ENCODE measurements around the gene URM1.

Gene URM1

GRCh38 chr9:128349125-128349524 is 22.0 kb upstream of the URM1 start:
- Histone ChIP-seq H3K27ac (ENCODE audit: insufficient read depth in 1 of 2, low read depth in 1 of 2, low read length in 2 of 2, poor library complexity in 1 of 2, severe bottlenecking in 2 of 2) (no peak overlapping the region), H3K27me3 (replicated peaks in 2 of 5; ENCODE audit: control insufficient read depth in 4 of 5, insufficient read depth in 5 of 5, low read length in 4 of 5) (no peaks in the 10 kb centered on the region), H3K4me3 (ENCODE audit: control insufficient read depth in 1 of 7, extremely low read depth in 1 of 7, insufficient read depth in 4 of 7, low read depth in 2 of 7, low read length in 6 of 7) (no peak overlapping the region), H3K9me3 (ENCODE audit: control extremely low read depth in 1 of 5, control insufficient read depth in 4 of 5, insufficient read depth in 2 of 5, low read depth in 1 of 5, low read length in 4 of 5) (no peaks in the 10 kb centered on the region), H3K4me1 (ENCODE audit: control extremely low read depth in 1 of 4, control insufficient read depth in 4 of 4, insufficient read depth in 4 of 4, low read length in 3 of 4) (no peaks in the 10 kb centered on the region), H3K36me3 (ENCODE audit: control insufficient read depth in 4 of 4, insufficient read depth in 4 of 4, low read length in 3 of 4) (peaks cover 5 to 62% (median 47%) of the 10 kb centered on the region in 4 experiments)
- WGBS (ENCODE audit: insufficient coverage) = 94% methylated on average over 2 of the region's 2 CpGs
- DNase-seq = no peak
- CTCF ChIA-PET = interaction anchor here (1.1 to 1.3 kb wide), 3 partner anchors 8 to 61 kb away, joined by 3 to 5 read pairs (median 3); no protein-coding TSS in a partner anchor
- POLR2A ChIA-PET = no interaction called here

DNA sequence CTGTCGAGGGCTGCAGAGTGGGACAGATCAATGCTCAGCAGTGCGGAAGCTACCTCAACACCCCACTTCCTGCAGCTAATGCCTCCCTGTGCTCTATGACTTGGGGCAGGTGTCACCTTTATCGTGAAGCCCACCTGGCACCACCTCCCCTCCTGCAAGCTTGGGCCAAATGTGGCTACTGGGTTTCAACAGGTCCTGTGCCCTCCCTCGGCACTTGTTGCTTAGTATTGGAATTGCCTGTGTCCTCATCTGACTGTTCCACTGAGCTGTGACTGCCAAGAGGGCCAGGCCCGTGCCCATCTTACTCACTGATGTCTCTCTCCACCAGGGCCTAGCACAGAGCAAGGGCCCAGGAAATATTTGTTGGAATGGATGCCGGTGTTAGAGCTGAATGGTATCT is 21.4 kb upstream of the URM1 start:
- H3K27ac ChIP-seq (ENCODE audit: insufficient read depth in 1 of 2, low read depth in 1 of 2, low read length in 2 of 2, poor library complexity in 1 of 2, severe bottlenecking in 2 of 2) = no peak overlapping the region
- peaks cover 5 to 60% (median 48%) of the 10 kb centered on the region in 4 experiments for H3K36me3 ChIP-seq (ENCODE audit: control insufficient read depth in 4 of 4, insufficient read depth in 4 of 4, low read length in 3 of 4)
- CTCF ChIA-PET = interaction anchor here (1.0 to 1.3 kb wide), 4 partner anchors 9 to 60 kb away, joined by 3 to 5 read pairs (median 4); no protein-coding TSS in a partner anchor
- DNase-seq = no peak
- WGBS (ENCODE audit: insufficient coverage) = 100% methylated on average over 3 of the region's 6 CpGs
- no peaks in the 10 kb centered on the region for H3K9me3 ChIP-seq (ENCODE audit: control extremely low read depth in 1 of 5, control insufficient read depth in 4 of 5, insufficient read depth in 2 of 5, low read depth in 1 of 5, low read length in 4 of 5)
- H3K4me3 ChIP-seq (ENCODE audit: control insufficient read depth in 1 of 7, extremely low read depth in 1 of 7, insufficient read depth in 4 of 7, low read depth in 2 of 7, low read length in 6 of 7) = no peak overlapping the region
- H3K27me3 ChIP-seq (replicated peaks in 2 of 5; ENCODE audit: control insufficient read depth in 4 of 5, insufficient read depth in 5 of 5, low read length in 4 of 5) = no peaks in the 10 kb centered on the region
- POLR2A ChIA-PET = no interaction called here
- H3K4me1 ChIP-seq (ENCODE audit: control extremely low read depth in 1 of 4, control insufficient read depth in 4 of 4, insufficient read depth in 4 of 4, low read length in 3 of 4) = no peaks in the 10 kb centered on the region

- ChIA-PET POLR2A (no interaction called here), CTCF (interaction anchor here (1.0 to 2.0 kb wide), 4 partner anchors 10 to 494 kb away, joined by 3 to 5 read pairs (median 4); no protein-coding TSS in a partner anchor)
Measured at GRCh38 chr9:128355451-128355850, 15.7 kb upstream of the URM1 start.

DNA sequence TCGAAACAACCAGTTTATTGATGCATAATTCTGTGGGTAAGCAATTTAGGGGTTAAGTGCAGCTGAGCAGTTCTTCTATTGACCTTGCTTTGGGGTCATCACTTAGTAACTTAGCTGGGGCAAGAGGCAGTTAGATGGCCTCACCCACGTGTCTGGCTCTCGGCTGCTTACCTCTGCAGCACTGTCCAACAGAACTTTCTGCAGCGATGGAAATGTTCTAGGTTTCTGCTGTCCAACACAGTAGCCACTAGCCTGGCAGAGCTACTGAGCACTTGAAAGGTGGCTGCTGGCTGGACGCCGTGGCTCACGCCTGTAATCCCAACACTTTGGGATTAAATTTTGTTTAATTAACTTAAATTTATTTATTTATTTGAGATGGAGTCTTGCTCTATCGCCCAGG is 13.1 kb upstream of the URM1 start:
- H3K9me3 ChIP-seq (ENCODE audit: control extremely low read depth in 1 of 5, control insufficient read depth in 4 of 5, insufficient read depth in 2 of 5, low read depth in 1 of 5, low read length in 4 of 5) = no peaks in the 10 kb centered on the region
- no peak overlapping the region for H3K27ac ChIP-seq (ENCODE audit: insufficient read depth in 1 of 2, low read depth in 1 of 2, low read length in 2 of 2, poor library complexity in 1 of 2, severe bottlenecking in 2 of 2)
- ChIA-PET POLR2A (no interaction called here), CTCF (interaction anchor here (0.8 to 1.0 kb wide), 2 partner anchors 9 to 71 kb away, joined by 3 read pairs; no protein-coding TSS in a partner anchor)
- no peaks in the 10 kb centered on the region for H3K27me3 ChIP-seq (replicated peaks in 2 of 5; ENCODE audit: control insufficient read depth in 4 of 5, insufficient read depth in 5 of 5, low read length in 4 of 5)
- DNase-seq = no peak
- 92% methylated on average over 3 of the region's 8 CpGs for WGBS (ENCODE audit: insufficient coverage)
- peaks cover 0 to 12% (median 9%) of the 10 kb centered on the region in 4 experiments for H3K4me1 ChIP-seq (ENCODE audit: control extremely low read depth in 1 of 4, control insufficient read depth in 4 of 4, insufficient read depth in 4 of 4, low read length in 3 of 4)
- H3K36me3 ChIP-seq (ENCODE audit: control insufficient read depth in 4 of 4, insufficient read depth in 4 of 4, low read length in 3 of 4) = peaks cover 0 to 44% (median 16%) of the 10 kb centered on the region in 4 experiments
- H3K4me3 ChIP-seq (ENCODE audit: control insufficient read depth in 1 of 7, extremely low read depth in 1 of 7, insufficient read depth in 4 of 7, low read depth in 2 of 7, low read length in 6 of 7) = no peak overlapping the region

More at GRCh38 chr9:128355451-128355850, 15.7 kb upstream of the URM1 start:
- no peak for DNase-seq
- Histone ChIP-seq H3K4me3 (ENCODE audit: control insufficient read depth in 1 of 7, extremely low read depth in 1 of 7, insufficient read depth in 4 of 7, low read depth in 2 of 7, low read length in 6 of 7) (no peak overlapping the region), H3K27me3 (replicated peaks in 2 of 5; ENCODE audit: control insufficient read depth in 4 of 5, insufficient read depth in 5 of 5, low read length in 4 of 5) (no peaks in the 10 kb centered on the region), H3K4me1 (ENCODE audit: control extremely low read depth in 1 of 4, control insufficient read depth in 4 of 4, insufficient read depth in 4 of 4, low read length in 3 of 4) (no peaks in the 10 kb centered on the region), H3K36me3 (ENCODE audit: control insufficient read depth in 4 of 4, insufficient read depth in 4 of 4, low read length in 3 of 4) (peaks cover 0 to 56% (median 22%) of the 10 kb centered on the region in 4 experiments), H3K27ac (ENCODE audit: insufficient read depth in 1 of 2, low read depth in 1 of 2, low read length in 2 of 2, poor library complexity in 1 of 2, severe bottlenecking in 2 of 2) (no peak overlapping the region), H3K9me3 (ENCODE audit: control extremely low read depth in 1 of 5, control insufficient read depth in 4 of 5, insufficient read depth in 2 of 5, low read depth in 1 of 5, low read length in 4 of 5) (no peaks in the 10 kb centered on the region)
- over 99% methylated on average over 15 of the region's 19 CpGs for WGBS (ENCODE audit: insufficient coverage)

DNA sequence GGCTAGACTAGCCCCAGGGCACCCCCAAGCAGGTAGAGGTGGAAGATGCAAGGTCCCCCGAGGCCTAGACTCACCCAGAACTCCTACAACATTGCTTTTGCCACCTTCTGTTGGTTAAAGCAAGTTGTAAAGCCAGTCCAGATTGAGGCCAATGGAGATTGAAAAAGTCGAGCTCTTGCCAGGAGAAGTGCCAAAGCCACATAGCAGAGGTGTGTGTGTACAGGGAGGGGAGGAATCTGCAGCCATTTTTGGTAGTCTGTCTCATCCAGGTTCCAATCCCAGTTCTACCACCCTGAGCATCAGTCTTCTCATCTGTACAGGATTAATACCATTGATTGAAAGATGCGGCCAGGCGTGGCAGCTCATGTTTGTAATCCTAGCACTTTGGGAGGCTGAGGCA is 12.3 kb upstream of the URM1 start:
- CTCF ChIA-PET = interaction anchor here (6.9 kb wide), 1 partner anchor 53 kb away, joined by 80 read pairs; no protein-coding TSS in a partner anchor
- Histone ChIP-seq H3K27me3 (replicated peaks in 2 of 5; ENCODE audit: control insufficient read depth in 4 of 5, insufficient read depth in 5 of 5, low read length in 4 of 5) (no peaks in the 10 kb centered on the region), H3K4me1 (ENCODE audit: control extremely low read depth in 1 of 4, control insufficient read depth in 4 of 4, insufficient read depth in 4 of 4, low read length in 3 of 4) (peaks cover 0 to 12% (median 9%) of the 10 kb centered on the region in 4 experiments), H3K4me3 (ENCODE audit: control insufficient read depth in 1 of 7, extremely low read depth in 1 of 7, insufficient read depth in 4 of 7, low read depth in 2 of 7, low read length in 6 of 7) (no peak overlapping the region), H3K27ac (ENCODE audit: insufficient read depth in 1 of 2, low read depth in 1 of 2, low read length in 2 of 2, poor library complexity in 1 of 2, severe bottlenecking in 2 of 2) (no peak overlapping the region), H3K36me3 (ENCODE audit: control insufficient read depth in 4 of 4, insufficient read depth in 4 of 4, low read length in 3 of 4) (peaks cover 0 to 40% (median 13%) of the 10 kb centered on the region in 4 experiments), H3K9me3 (ENCODE audit: control extremely low read depth in 1 of 5, control insufficient read depth in 4 of 5, insufficient read depth in 2 of 5, low read depth in 1 of 5, low read length in 4 of 5) (no peaks in the 10 kb centered on the region)
- WGBS (ENCODE audit: insufficient coverage) = 93% methylated on average over 3 of the region's 4 CpGs
- no peak for DNase-seq
- POLR2A ChIA-PET = no interaction called here

GRCh38 chr9:128360826-128361225 is 10.3 kb upstream of the URM1 start:
- ChIA-PET CTCF (interaction anchor here (1.5 to 6.9 kb wide), 6 partner anchors 10 to 134 kb away, joined by 3 to 80 read pairs (median 12); partner anchors contain the start of gene URM1), POLR2A (interaction anchor here (0.6 kb wide), 1 partner anchor 22 kb away, joined by 5 read pairs; no protein-coding TSS in a partner anchor)
- H3K4me3 ChIP-seq (ENCODE audit: control insufficient read depth in 1 of 7, extremely low read depth in 1 of 7, insufficient read depth in 4 of 7, low read depth in 2 of 7, low read length in 6 of 7) = no peak overlapping the region
- H3K4me1 ChIP-seq (ENCODE audit: control extremely low read depth in 1 of 4, control insufficient read depth in 4 of 4, insufficient read depth in 4 of 4, low read length in 3 of 4) = peaks cover 0 to 25% (median 19%) of the 10 kb centered on the region in 4 experiments
- DNase-seq = no peak
- no peaks in the 10 kb centered on the region for H3K27me3 ChIP-seq (replicated peaks in 2 of 5; ENCODE audit: control insufficient read depth in 4 of 5, insufficient read depth in 5 of 5, low read length in 4 of 5)
- H3K36me3 ChIP-seq (ENCODE audit: control insufficient read depth in 4 of 4, insufficient read depth in 4 of 4, low read length in 3 of 4) = peaks cover 0 to 25% (median 2%) of the 10 kb centered on the region in 4 experiments
- 88% methylated on average over 1 of the region's 2 CpGs for WGBS (ENCODE audit: insufficient coverage)
- H3K27ac ChIP-seq (ENCODE audit: insufficient read depth in 1 of 2, low read depth in 1 of 2, low read length in 2 of 2, poor library complexity in 1 of 2, severe bottlenecking in 2 of 2) = no peak overlapping the region
- H3K9me3 ChIP-seq (ENCODE audit: control extremely low read depth in 1 of 5, control insufficient read depth in 4 of 5, insufficient read depth in 2 of 5, low read depth in 1 of 5, low read length in 4 of 5) = no peaks in the 10 kb centered on the region

DNA sequence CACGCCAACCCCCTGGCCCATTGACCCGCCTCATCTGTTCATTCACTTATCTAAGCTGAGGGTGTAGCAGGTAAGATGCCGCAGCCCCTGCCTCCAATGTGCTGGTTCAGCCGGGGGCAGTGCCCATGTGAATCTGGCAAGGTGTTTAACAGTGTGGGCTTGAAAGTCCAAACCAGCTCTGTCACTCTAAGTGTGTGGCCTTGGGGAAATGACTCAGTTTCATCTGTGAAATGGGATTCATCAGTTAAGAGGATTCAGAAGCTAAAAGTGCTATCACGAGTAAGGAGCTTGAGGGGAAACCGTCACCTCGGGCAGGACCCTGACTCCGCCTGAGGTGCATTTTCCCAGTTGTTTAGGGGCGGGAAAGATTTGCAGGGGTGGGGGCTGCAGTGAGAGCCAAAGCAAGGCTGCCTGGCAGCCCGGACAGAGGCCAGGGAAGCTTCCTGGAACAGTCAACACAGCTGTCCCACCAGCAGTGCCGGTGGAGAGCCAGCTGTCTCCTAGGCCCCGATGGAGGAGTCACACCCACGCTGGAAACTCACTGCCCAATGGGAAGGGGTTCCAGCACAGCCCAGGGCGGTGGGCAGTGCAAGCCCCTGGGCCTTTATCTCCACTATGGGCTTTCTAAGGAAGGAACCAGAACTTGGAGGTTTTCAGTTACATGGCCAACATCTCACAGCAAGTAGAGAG is 9.7 kb upstream of the URM1 start:
- H3K36me3 ChIP-seq (ENCODE audit: control insufficient read depth in 4 of 4, insufficient read depth in 4 of 4, low read length in 3 of 4) = peaks cover 0 to 20% (median under 1%) of the 10 kb centered on the region in 4 experiments
- ChIA-PET POLR2A (interaction anchor here (0.7 to 1.4 kb wide), 3 partner anchors 10 to 53 kb away, joined by 3 to 6 read pairs (median 3); partner anchors contain the start of gene URM1), CTCF (interaction anchor here (1.0 to 6.9 kb wide), 15 partner anchors 10 to 133 kb away, joined by 3 to 80 read pairs (median 8); partner anchors contain the start of genes CERCAM and URM1)
- DNase-seq = no peak
- H3K4me3 ChIP-seq (ENCODE audit: control insufficient read depth in 1 of 7, extremely low read depth in 1 of 7, insufficient read depth in 4 of 7, low read depth in 2 of 7, low read length in 6 of 7) = peak overlapping the region; percentile 29 to 83 (median 78)
- no peaks in the 10 kb centered on the region for H3K9me3 ChIP-seq (ENCODE audit: control extremely low read depth in 1 of 5, control insufficient read depth in 4 of 5, insufficient read depth in 2 of 5, low read depth in 1 of 5, low read length in 4 of 5)
- 53% methylated on average over 12 of the region's 14 CpGs for WGBS (ENCODE audit: insufficient coverage)
- no peaks in the 10 kb centered on the region for H3K27me3 ChIP-seq (replicated peaks in 2 of 5; ENCODE audit: control insufficient read depth in 4 of 5, insufficient read depth in 5 of 5, low read length in 4 of 5)
- peak overlapping the region in 1 of 2 experiments; percentile 14 for H3K27ac ChIP-seq (ENCODE audit: insufficient read depth in 1 of 2, low read depth in 1 of 2, low read length in 2 of 2, poor library complexity in 1 of 2, severe bottlenecking in 2 of 2)
- peaks cover 0 to 25% (median 19%) of the 10 kb centered on the region in 4 experiments for H3K4me1 ChIP-seq (ENCODE audit: control extremely low read depth in 1 of 4, control insufficient read depth in 4 of 4, insufficient read depth in 4 of 4, low read length in 3 of 4)
